Stomach (tissue), 4 donors: ENCODE data around the gene CTDSPL.

ENCODE experiments used
- POLR2A ChIP-seq, 4 donors: fragments of 450-650 bp; IDR thresholded peaks; one replicate each; pipeline ENCODE4 v1.6.1; 2016; ENCODE audit warnings: antibody characterized with exemption in 4 of 4, control low read depth in 2 of 4, mild to moderate bottlenecking in 1 of 4, moderate library complexity in 1 of 4
- POLR2AphosphoS5 ChIP-seq, 3 donors: sonication (generic); formaldehyde crosslinking; IDR thresholded peaks; one replicate each; pipeline ENCODE4 v1.6.1; 2016; ENCODE audit warnings: antibody characterized with exemption in 3 of 3

DNA sequence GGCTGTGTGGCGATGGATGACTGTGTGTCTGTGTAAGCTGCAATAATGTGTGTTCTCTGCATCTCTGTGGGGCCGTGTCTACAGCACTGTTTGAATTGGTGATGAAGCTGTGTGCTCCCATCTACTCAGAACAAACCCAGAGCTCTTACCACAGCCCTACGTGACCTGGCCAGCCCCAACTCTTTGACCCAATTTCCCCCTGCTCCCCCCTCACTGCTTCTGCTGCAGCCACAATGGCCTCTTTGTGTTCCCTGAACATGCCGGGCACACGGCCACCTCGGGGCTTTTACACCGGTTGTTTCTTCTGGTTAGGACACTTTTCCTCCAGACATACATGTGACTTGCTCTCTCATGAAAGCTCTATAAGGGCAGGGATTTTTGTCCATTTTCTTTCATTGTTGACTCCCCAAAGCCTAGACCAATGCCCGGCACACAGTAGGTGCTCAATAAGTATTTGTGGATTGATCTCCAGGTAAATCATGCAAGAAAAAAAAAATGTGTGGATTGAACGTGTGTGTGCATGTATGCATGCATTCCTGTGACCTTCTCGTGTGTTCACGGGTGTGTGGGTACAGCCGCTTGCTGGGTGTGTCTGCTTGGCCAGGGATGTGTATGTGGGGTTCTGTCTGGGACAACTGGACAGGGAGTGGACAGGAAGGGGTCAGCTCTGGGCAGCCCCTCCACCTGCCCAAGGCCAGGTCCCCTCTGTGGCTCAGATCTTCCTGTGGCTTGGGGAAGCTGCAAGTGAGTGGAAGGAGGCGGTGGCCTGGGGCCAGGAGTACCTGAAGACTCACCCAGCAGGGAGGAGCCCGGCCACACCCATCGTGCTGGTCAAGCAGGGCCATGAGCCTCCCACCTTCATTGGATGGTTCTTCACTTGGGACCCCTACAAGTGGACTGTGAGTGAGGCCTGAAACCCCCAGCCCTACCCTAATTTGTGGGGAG lies 143.7 kb downstream of the CTDSPL start:
- TF ChIP-seq POLR2AphosphoS5 (IDR thresholded peaks at IDR 0.05) (no peak), POLR2A (IDR thresholded peaks at IDR 0.05) (no peak)
